Nephron progenitor cell (in vitro differentiated cells): ENCODE measurements around the gene PDZD8.

Source experiments
- DNase-seq: peaks from one replicate; pipeline ENCODE4 v3.0.0; 2021
- H3K27ac Mint-ChIP-seq: 2 replicates; pipeline ENCODE4 v1.8.0; 2021; ENCODE audit warnings: mild to moderate bottlenecking, moderate library complexity, mixed read lengths
- H3K27me3 Mint-ChIP-seq: 2 replicates; pipeline ENCODE4 v1.8.0; 2021; ENCODE audit warnings: mild to moderate bottlenecking, low read depth, mixed read lengths; ENCODE audit not compliant: poor library complexity
- H3K36me3 Mint-ChIP-seq: 2 replicates; pipeline ENCODE4 v1.8.0; 2021; ENCODE audit warnings: low read depth, mixed read lengths
- H3K4me1 Mint-ChIP-seq: 2 replicates; pipeline ENCODE4 v1.8.0; 2021; ENCODE audit warnings: mixed read lengths
- H3K4me3 Mint-ChIP-seq: 2 replicates; pipeline ENCODE4 v1.8.0; 2021; ENCODE audit warnings: mild to moderate bottlenecking, moderate library complexity, mixed read lengths
- H3K9me3 Mint-ChIP-seq: 2 replicates; pipeline ENCODE4 v1.8.0; 2021; ENCODE audit warnings: mild to moderate bottlenecking, moderate library complexity, mixed read lengths
- TF ChIP-seq, protein P1 (sequence below): fragments of 200-600 bp; sonication (generic); IDR thresholded peaks from 2 replicates; pipeline ENCODE4 v1.5.0; 2021; ENCODE audit warnings: antibody characterized with exemption

The PDZD8 gene

GRCh38 chr10:117262291-117262902, 112.8 kb downstream of the PDZD8 start:
- Mint-ChIP-seq H3K27ac (no peak overlapping the region), H3K27me3 (peaks cover 13% of the 10 kb centered on the region), H3K9me3 (no peaks in the 10 kb centered on the region), H3K36me3 (no peaks in the 10 kb centered on the region), H3K4me3 (no peak overlapping the region), H3K4me1 (peaks cover 46% of the 10 kb centered on the region)
- DNase-seq = no peak
- TF ChIP-seq, protein P1, sequence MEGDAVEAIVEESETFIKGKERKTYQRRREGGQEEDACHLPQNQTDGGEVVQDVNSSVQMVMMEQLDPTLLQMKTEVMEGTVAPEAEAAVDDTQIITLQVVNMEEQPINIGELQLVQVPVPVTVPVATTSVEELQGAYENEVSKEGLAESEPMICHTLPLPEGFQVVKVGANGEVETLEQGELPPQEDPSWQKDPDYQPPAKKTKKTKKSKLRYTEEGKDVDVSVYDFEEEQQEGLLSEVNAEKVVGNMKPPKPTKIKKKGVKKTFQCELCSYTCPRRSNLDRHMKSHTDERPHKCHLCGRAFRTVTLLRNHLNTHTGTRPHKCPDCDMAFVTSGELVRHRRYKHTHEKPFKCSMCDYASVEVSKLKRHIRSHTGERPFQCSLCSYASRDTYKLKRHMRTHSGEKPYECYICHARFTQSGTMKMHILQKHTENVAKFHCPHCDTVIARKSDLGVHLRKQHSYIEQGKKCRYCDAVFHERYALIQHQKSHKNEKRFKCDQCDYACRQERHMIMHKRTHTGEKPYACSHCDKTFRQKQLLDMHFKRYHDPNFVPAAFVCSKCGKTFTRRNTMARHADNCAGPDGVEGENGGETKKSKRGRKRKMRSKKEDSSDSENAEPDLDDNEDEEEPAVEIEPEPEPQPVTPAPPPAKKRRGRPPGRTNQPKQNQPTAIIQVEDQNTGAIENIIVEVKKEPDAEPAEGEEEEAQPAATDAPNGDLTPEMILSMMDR = no peak

- TF ChIP-seq, protein P1 = no peak
- Mint-ChIP-seq H3K4me3 (no peak overlapping the region), H3K27ac (no peak overlapping the region), H3K27me3 (peaks cover 13% of the 10 kb centered on the region), H3K4me1 (peaks cover 47% of the 10 kb centered on the region), H3K36me3 (no peaks in the 10 kb centered on the region), H3K9me3 (no peaks in the 10 kb centered on the region)
- no peak for DNase-seq
Observed at GRCh38 chr10:117261501-117261900, 113.7 kb downstream of the PDZD8 start.

DNA sequence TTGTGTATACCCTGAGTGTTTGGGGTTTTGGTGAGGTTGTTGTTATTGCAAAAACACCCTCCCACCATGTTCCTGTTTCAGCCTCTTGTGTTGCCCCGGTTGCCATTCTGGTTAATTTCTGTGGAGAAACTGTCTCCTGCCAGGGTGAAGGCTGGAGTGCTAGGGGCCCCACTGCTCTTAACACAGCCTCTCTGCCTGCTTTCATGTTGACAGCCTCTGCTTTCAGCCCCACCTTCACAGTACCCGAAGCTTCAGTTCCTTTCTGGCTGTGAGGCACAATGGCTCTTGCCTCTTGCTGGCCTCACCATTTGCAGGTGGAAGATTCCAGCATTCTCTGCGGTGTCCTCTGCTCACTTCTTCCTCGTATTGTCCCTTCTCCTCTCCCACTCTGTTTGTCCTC, 115.2 kb downstream of the PDZD8 start:
- Mint-ChIP-seq H3K27me3 (peaks cover 24% of the 10 kb centered on the region), H3K4me3 (peak overlapping the region; percentile 2), H3K36me3 (no peaks in the 10 kb centered on the region), H3K27ac (no peak overlapping the region), H3K4me1 (peaks cover 46% of the 10 kb centered on the region), H3K9me3 (no peaks in the 10 kb centered on the region)
- TF ChIP-seq, protein P1 = no peak
- DNase-seq = no peak

GRCh38 chr10:117259279-117259678, 116.0 kb downstream of the PDZD8 start:
- H3K27me3 Mint-ChIP-seq = peaks cover 25% of the 10 kb centered on the region
- no peak for DNase-seq
- no peaks in the 10 kb centered on the region for H3K9me3 Mint-ChIP-seq
- H3K27ac Mint-ChIP-seq = no peak overlapping the region
- TF ChIP-seq, protein P1 = no peak
- peaks cover 50% of the 10 kb centered on the region for H3K4me1 Mint-ChIP-seq
- H3K36me3 Mint-ChIP-seq = no peaks in the 10 kb centered on the region
- no peak overlapping the region for H3K4me3 Mint-ChIP-seq

GRCh38 chr10:117257721-117258120, 117.5 kb downstream of the PDZD8 start:
- Mint-ChIP-seq H3K4me3 (no peak overlapping the region), H3K27ac (no peak overlapping the region), H3K4me1 (peaks cover 57% of the 10 kb centered on the region), H3K9me3 (no peaks in the 10 kb centered on the region), H3K36me3 (no peaks in the 10 kb centered on the region), H3K27me3 (peaks cover 27% of the 10 kb centered on the region)
- no peak for DNase-seq
- TF ChIP-seq, protein P1 = no peak

- TF ChIP-seq, protein P1 = no peak
- no peak overlapping the region for H3K27ac Mint-ChIP-seq
- no peaks in the 10 kb centered on the region for H3K9me3 Mint-ChIP-seq
- DNase-seq = no peak
- H3K36me3 Mint-ChIP-seq = no peaks in the 10 kb centered on the region
- H3K4me3 Mint-ChIP-seq = no peak overlapping the region
- H3K4me1 Mint-ChIP-seq = peaks cover 57% of the 10 kb centered on the region
- H3K27me3 Mint-ChIP-seq = peaks cover 24% of the 10 kb centered on the region
Observed at GRCh38 chr10:117256910-117257309, 118.3 kb downstream of the PDZD8 start.
